IMR-90 (cell line): ENCODE measurements around the gene CNPY1. TPM values are rescaled to one million over a fixed set of nuclear protein-coding genes. Genes with fewer than 3 reads are reported as not detected.
A peak's percentile ranks its signal among the peaks of the same experiment; 100 is the strongest.

Experiments used
- ATAC-seq: fragments of 200-7000 bp; cut with Tn5 transposase; 2 replicates; pipeline ENCODE4 v1.9.1; 2020; ENCODE audit warnings: low read depth, mild to moderate bottlenecking, moderate library complexity
- BruUV-seq: library from RNA; stranded (reverse); fragments of 400-500 nt; replicated peaks from 2 replicates; lab custom pipeline; 2021; lab: Mats Ljungman, UMichigan
- CTCF ChIA-PET: fragments of 300-600 bp; formaldehyde crosslinking; extraction: SDS; loops from one replicate; lab custom pipeline; 2021; ENCODE audit warnings: antibody characterized with exemption; lab: Yijun Ruan, JAX
- POLR2A ChIA-PET: fragments of 300-600 bp; sonication (Branson Sonifier 250); formaldehyde crosslinking; loops from one replicate; lab custom pipeline; 2022; ENCODE audit warnings: antibody characterized with exemption; ENCODE audit not compliant: unreplicated experiment; lab: Charles Lee
- DNase-seq: peaks from one replicate; pipeline ENCODE4 v3.0.0; 2013
- H2AFZ ChIP-seq: replicated peaks from 2 replicates; pipeline ENCODE3; 2013; ENCODE audit warnings: low read length, mild to moderate bottlenecking; ENCODE audit not compliant: poor library complexity
- H2AK5ac ChIP-seq: 2 replicates; pipeline ENCODE4 v1.6.1; 2013; ENCODE audit warnings: low read depth, low read length, inconsistent platforms
- H2AK9ac ChIP-seq: replicated peaks from 2 replicates; pipeline ENCODE3; 2013; ENCODE audit warnings: mild to moderate bottlenecking, low read depth, low read length, moderate library complexity; ENCODE audit not compliant: poor library complexity
- H2BK120ac ChIP-seq: 2 replicates; pipeline ENCODE4 v1.6.1; 2013; ENCODE audit warnings: low read depth, low read length, inconsistent platforms
- H2BK15ac ChIP-seq: 3 replicates; pipeline ENCODE4 v1.6.1; 2013; ENCODE audit warnings: low read depth, low read length, inconsistent platforms
- H2BK20ac ChIP-seq: 2 replicates; pipeline ENCODE4 v1.6.1; 2013; ENCODE audit warnings: low read depth, mild to moderate bottlenecking, inconsistent platforms, low read length, moderate library complexity
- H2BK5ac ChIP-seq: 2 replicates; pipeline ENCODE4 v1.6.1; 2013; ENCODE audit warnings: mild to moderate bottlenecking, low read depth, low read length, inconsistent platforms; ENCODE audit not compliant: poor library complexity, severe bottlenecking
- H3K14ac ChIP-seq: replicated peaks from 2 replicates; pipeline ENCODE4 v1.6.1; 2013; ENCODE audit warnings: low read depth, low read length, inconsistent platforms
- H3K18ac ChIP-seq: 2 replicates; pipeline ENCODE4 v1.6.1; 2013; ENCODE audit warnings: low read depth, low read length, control low read depth
- H3K23ac ChIP-seq: 2 replicates; pipeline ENCODE4 v1.6.1; 2013; ENCODE audit warnings: low read depth, low read length, inconsistent platforms
- H3K27ac ChIP-seq: 2 replicates; pipeline ENCODE4 v1.5.1; 2013; ENCODE audit warnings: mild to moderate bottlenecking, control low read depth, low read length; ENCODE audit not compliant: insufficient read depth
- H3K27me3 ChIP-seq: 2 replicates; pipeline ENCODE4 v1.6.1; 2013; ENCODE audit warnings: low read length; ENCODE audit not compliant: control insufficient read depth, insufficient read depth
- H3K36me3 ChIP-seq: 2 replicates; pipeline ENCODE4 v1.6.1; 2013; ENCODE audit warnings: low read length, mixed read lengths; ENCODE audit not compliant: control insufficient read depth, insufficient read depth
- H3K4ac ChIP-seq: 2 replicates; pipeline ENCODE4 v1.6.1; 2013; ENCODE audit warnings: low read depth, low read length, inconsistent platforms
- H3K4me1 ChIP-seq: 2 replicates; pipeline ENCODE4 v1.6.1; 2013; ENCODE audit warnings: low read length, mixed read lengths; ENCODE audit not compliant: control insufficient read depth, insufficient read depth
- H3K4me2 ChIP-seq: 2 replicates; pipeline ENCODE4 v1.6.1; 2013; ENCODE audit warnings: low read depth, mild to moderate bottlenecking, control low read depth, low read length, moderate library complexity
- H3K4me3 ChIP-seq: 2 replicates; pipeline ENCODE4 v1.5.1; 2013; ENCODE audit warnings: low read depth, mild to moderate bottlenecking, control low read depth, low read length, moderate library complexity; ENCODE audit not compliant: insufficient read depth
- H3K56ac ChIP-seq: 2 replicates; pipeline ENCODE4 v1.6.1; 2013; ENCODE audit warnings: low read length, inconsistent platforms; ENCODE audit not compliant: insufficient read depth; ENCODE audit errors: extremely low read depth
- H3K79me1 ChIP-seq, 2 experiments: 2 replicates each; pipeline ENCODE4 v1.6.1; 2013; ENCODE audit warnings: low read length in 2 of 2, inconsistent platforms in 1 of 2, low read depth in 1 of 2
- H3K9ac ChIP-seq: 2 replicates; pipeline ENCODE4 v1.6.1; 2013; ENCODE audit warnings: low read depth, low read length, control low read depth
- H3K9me1 ChIP-seq: 2 replicates; pipeline ENCODE4 v1.6.1; 2013; ENCODE audit warnings: low read length, inconsistent platforms; ENCODE audit not compliant: insufficient read depth
- H3K9me3 ChIP-seq: 2 replicates; pipeline ENCODE4 v1.6.1; 2013; ENCODE audit warnings: low read length; ENCODE audit not compliant: control insufficient read depth, insufficient read depth
- H4K20me1 ChIP-seq: 2 replicates; pipeline ENCODE4 v1.6.1; 2013; ENCODE audit warnings: low read length, inconsistent platforms; ENCODE audit not compliant: insufficient read depth
- H4K5ac ChIP-seq: 2 replicates; pipeline ENCODE4 v1.6.1; 2013; ENCODE audit warnings: mild to moderate bottlenecking, low read depth, low read length, control low read depth
- H4K8ac ChIP-seq, 2 experiments: 2 replicates each; pipeline ENCODE4 v1.6.1; 2013; ENCODE audit warnings: low read depth in 2 of 2, low read length in 2 of 2, control low read depth in 1 of 2, inconsistent platforms in 1 of 2
- H4K91ac ChIP-seq: 2 replicates; pipeline ENCODE4 v1.6.1; 2013; ENCODE audit warnings: low read depth, low read length, inconsistent platforms; ENCODE audit not compliant: insufficient read depth
- CHD1 ChIP-seq: IDR thresholded peaks from 2 replicates; pipeline ENCODE4 v1.6.1; 2012; ENCODE audit warnings: low read depth, low read length, improper control_type of control experiment
- MAFK ChIP-seq: IDR thresholded peaks from 2 replicates; pipeline ENCODE4 v1.6.1; 2012; ENCODE audit warnings: low read depth, low read length, improper control_type of control experiment
- MXI1 ChIP-seq: IDR thresholded peaks from 2 replicates; pipeline ENCODE4 v1.6.1; 2012; ENCODE audit warnings: low read depth, mild to moderate bottlenecking, low read length, moderate library complexity, borderline replicate concordance
- NFE2L2 ChIP-seq: fragments of 150-350 bp; IDR thresholded peaks from 2 replicates; pipeline ENCODE4 v1.6.1; 2016; ENCODE audit warnings: low read depth, mild to moderate bottlenecking, low read length
- POLR2A ChIP-seq: IDR thresholded peaks from 2 replicates; pipeline ENCODE4 v1.6.1; 2012; ENCODE audit warnings: mild to moderate bottlenecking, low read depth, low read length
- RAD21 ChIP-seq: IDR thresholded peaks from 2 replicates; pipeline ENCODE4 v1.6.1; 2012; ENCODE audit warnings: low read length, improper control_type of control experiment
- SMC3 ChIP-seq: fragments of 150-350 bp; IDR thresholded peaks from 2 replicates; pipeline ENCODE4 v1.6.1; 2016; ENCODE audit warnings: low read depth, mild to moderate bottlenecking, antibody characterized with exemption, low read length, moderate library complexity
- WGBS, 2 experiments: methylation state at CpG; one replicate each; pipeline versions ENCODE4 v1.1.5 to v1.1.7; 2013; ENCODE audit warnings: missing lambda C conversion rate in 2 of 2; ENCODE audit not compliant: insufficient read length in 1 of 2; ENCODE audit errors: extremely low coverage in 2 of 2; 5-methylcytosine and 5-hydroxymethylcytosine counted together
- dilution Hi-C: fragments of 300-500 bp; cut with HindIII; formaldehyde crosslinking; loops from one replicate; pipeline ENCODE4 v1.14.3; 2018; ENCODE audit warnings: low sequenced_read_pairs; ENCODE audit not compliant: unreplicated experiment
- in situ Hi-C: fragments of 300-500 bp; cut with MboI; formaldehyde crosslinking; loops from 3 replicates; pipeline ENCODE4 v1.14.3; 2019; ENCODE audit warnings: low sequenced_read_pairs, inconsistent platforms, mixed read lengths
- intact Hi-C: fragments of 100-400 bp; cut with micrococcal nuclease; formaldehyde crosslinking; loops from 2 replicates; pipeline ENCODE4 v1.10.0; 2022
- polyA plus RNA-seq, 3 experiments: library from polyadenylated mRNA; depleted of rRNA; stranded (reverse); fragments of >200 nt; gene quantifications; 2 replicates each; pipeline ENCODE4 v1.2.3, GENCODE V29; 2012; ENCODE audit warnings: low replicate concordance in 1 of 3
- total RNA-seq: library from RNA; depleted of rRNA; stranded (reverse); fragments of >200 nt; gene quantifications from 2 replicates; pipeline ENCODE4 v1.2.3, GENCODE V29; 2012
- TF ChIP-seq, protein P1 (sequence below): fragments of 150-350 bp; IDR thresholded peaks from 2 replicates; pipeline ENCODE4 v1.6.1; 2016; ENCODE audit warnings: low read depth, mild to moderate bottlenecking, low read length, moderate library complexity, borderline replicate concordance

Gene CNPY1
- total and polyA plus RNA-seq, 2 of the 4 experiments (the other 2 are of a cell fraction) = not detected

DNA sequence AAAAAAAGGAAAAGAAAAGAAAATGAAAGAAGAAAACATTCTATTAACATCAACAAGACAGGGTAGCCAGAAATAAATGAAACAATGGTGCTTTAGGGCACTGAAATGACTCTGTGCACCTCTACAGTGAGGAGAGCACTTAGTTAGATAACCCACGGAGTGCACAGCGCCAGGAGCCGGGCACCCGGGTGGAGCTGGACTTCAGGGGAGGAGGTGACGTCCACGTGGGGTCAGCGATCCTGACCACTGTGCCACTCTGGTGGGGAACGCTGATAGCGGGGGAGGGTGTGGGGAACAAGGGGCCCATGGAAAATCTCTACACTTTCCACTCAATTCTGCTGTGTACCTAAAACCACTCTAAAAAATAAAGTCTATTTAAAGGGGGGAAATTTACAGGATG is 15.7 kb upstream of the CNPY1 start:
- no peak overlapping the region for H2BK5ac ChIP-seq
- no peak overlapping the region for H4K5ac ChIP-seq
- H2BK15ac ChIP-seq = no peak overlapping the region
- no peak overlapping the region for H3K4me2 ChIP-seq
- no peaks in the 10 kb centered on the region for H3K36me3 ChIP-seq
- H2AK5ac ChIP-seq = no peak overlapping the region
- H3K27me3 ChIP-seq = no peaks in the 10 kb centered on the region; the same call in 1 of the 2 replicates
- H2BK120ac ChIP-seq = no peak overlapping the region
- no peak overlapping the region for H3K4ac ChIP-seq
- POLR2A ChIA-PET = no interaction called here
- intact Hi-C loops (no loop called here), in situ Hi-C loops (no loop called here), dilution Hi-C loops (no loop called here)
- peak overlapping the region; percentile 37 for H2AK9ac ChIP-seq
- DNase-seq = no peak
- no peaks in the 10 kb centered on the region for H3K4me1 ChIP-seq
- ATAC-seq = no peak
- H4K8ac ChIP-seq = no peak overlapping the region
- no peaks in the 10 kb centered on the region for H3K9me1 ChIP-seq
- no peak overlapping the region for H3K18ac ChIP-seq
- H4K91ac ChIP-seq = no peak overlapping the region
- H3K79me1 ChIP-seq = no peaks in the 10 kb centered on the region
- no peak overlapping the region for H2BK20ac ChIP-seq
- no peak overlapping the region for H2AFZ ChIP-seq
- no peak overlapping the region for H3K23ac ChIP-seq
- no peak overlapping the region for H3K27ac ChIP-seq
- no peaks in the 10 kb centered on the region for H3K9me3 ChIP-seq
- CTCF ChIA-PET = no interaction called here
- no peaks in the 10 kb centered on the region for H4K20me1 ChIP-seq
- no peak overlapping the region for H3K9ac ChIP-seq
- H3K4me3 ChIP-seq = no peak overlapping the region
- WGBS, 2 experiments = no CpG with 5 or more reads among the region's 9 CpGs
- no peak overlapping the region for H3K56ac ChIP-seq
- BruUV-seq = no TSS peak
- TF ChIP-seq, protein P1, sequence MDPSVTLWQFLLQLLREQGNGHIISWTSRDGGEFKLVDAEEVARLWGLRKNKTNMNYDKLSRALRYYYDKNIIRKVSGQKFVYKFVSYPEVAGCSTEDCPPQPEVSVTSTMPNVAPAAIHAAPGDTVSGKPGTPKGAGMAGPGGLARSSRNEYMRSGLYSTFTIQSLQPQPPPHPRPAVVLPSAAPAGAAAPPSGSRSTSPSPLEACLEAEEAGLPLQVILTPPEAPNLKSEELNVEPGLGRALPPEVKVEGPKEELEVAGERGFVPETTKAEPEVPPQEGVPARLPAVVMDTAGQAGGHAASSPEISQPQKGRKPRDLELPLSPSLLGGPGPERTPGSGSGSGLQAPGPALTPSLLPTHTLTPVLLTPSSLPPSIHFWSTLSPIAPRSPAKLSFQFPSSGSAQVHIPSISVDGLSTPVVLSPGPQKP = no peak
- no peak for TF ChIP-seq MAFK
- TF ChIP-seq SMC3 = no peak
- TF ChIP-seq POLR2A = no peak
- TF ChIP-seq RAD21 = no peak
- no peak for TF ChIP-seq MXI1
- TF ChIP-seq NFE2L2 = no peak
- no peak for TF ChIP-seq CHD1
- H3K14ac ChIP-seq = no peak overlapping the region
